Astrocyte of the spinal cord (primary cell): ENCODE results near the gene ADK.
A peak's percentile ranks its signal among the peaks of the same experiment; 100 is the strongest.

Experiments
- DNase-seq: peaks from one replicate; pipeline ENCODE4 v3.0.0; 2011; ENCODE audit warnings: low read depth, low spot score
- H3K4me3 ChIP-seq: 2 replicates; pipeline ENCODE4 v1.5.1; 2011; ENCODE audit warnings: low read depth, mild to moderate bottlenecking, low read length, moderate library complexity
- CTCF ChIP-seq: IDR thresholded peaks from 2 replicates; pipeline ENCODE4 v1.5.1; 2012; ENCODE audit warnings: low read depth, mild to moderate bottlenecking, low read length, inconsistent platforms
- in situ Hi-C: cut with HindIII; loops from 2 replicates; pipeline ENCODE4 v1.10.0; 2017; ENCODE audit warnings: low sequenced_read_pairs

The ADK gene

GRCh38 chr10:74754381-74754821, 603.4 kb downstream of the ADK start:
- no peak for TF ChIP-seq CTCF
- in situ Hi-C loops, result no loop called here
- DNase-seq, result peak; percentile 17
- H3K4me3 ChIP-seq, result no peak overlapping the region

GRCh38 chr10:74755273-74755672, 604.3 kb downstream of the ADK start:
- no peak for TF ChIP-seq CTCF
- in situ Hi-C loops, result no loop called here
- no peak for DNase-seq
- H3K4me3 ChIP-seq, result no peak overlapping the region
